NCI-H2196 (cell line): ENCODE results near the gene COX14.
"Not testable (repeated sequence)": the region's sequence is repeated elsewhere in the genome, so short reads cannot be mapped to it uniquely, and the experiment has no call there.

ENCODE experiments used
- DNase-seq: peaks from one replicate; lab custom pipeline; 2025; ENCODE audit not compliant: unreplicated experiment; lab: John Stamatoyannopoulos, UW

The COX14 gene

DNA sequence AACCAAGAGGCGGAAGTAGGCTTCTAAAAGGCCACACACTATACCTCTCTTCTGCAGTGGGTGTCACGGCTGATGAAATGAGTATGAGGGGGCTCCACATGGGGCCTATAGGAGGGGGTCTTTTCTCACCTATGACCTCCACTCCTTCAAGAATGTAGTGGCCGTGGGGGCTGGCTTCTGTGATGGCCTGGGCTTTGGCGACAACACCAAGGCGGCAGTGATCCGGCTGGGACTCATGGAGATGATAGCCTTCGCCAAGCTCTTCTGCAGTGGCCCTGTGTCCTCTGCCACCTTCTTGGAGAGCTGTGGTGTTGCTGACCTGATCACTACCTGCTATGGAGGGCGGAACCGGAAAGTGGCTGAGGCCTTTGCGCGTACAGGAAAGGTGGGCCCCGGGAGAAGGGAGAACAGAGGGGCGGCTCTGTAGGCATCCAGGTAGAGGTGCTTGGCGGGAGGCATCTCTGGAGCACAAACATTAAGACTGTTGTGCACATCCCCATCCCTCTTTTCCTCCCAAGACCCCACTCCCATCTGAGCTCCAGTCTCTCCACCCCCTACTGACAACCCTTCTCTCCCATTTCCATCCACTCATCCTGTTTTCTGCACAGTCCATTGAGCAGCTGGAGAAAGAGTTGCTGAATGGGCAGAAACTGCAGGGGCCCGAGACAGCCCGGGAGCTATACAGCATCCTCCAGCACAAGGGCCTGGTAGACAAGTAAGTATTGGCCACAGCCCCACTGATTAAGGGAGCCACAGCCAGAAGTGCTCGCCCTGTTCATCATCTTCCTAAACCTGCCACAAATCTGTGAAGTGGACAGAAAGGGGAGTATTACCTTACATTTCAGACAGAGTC, 4.4 kb upstream of the COX14 start:
- DNase-seq = no peak

DNA sequence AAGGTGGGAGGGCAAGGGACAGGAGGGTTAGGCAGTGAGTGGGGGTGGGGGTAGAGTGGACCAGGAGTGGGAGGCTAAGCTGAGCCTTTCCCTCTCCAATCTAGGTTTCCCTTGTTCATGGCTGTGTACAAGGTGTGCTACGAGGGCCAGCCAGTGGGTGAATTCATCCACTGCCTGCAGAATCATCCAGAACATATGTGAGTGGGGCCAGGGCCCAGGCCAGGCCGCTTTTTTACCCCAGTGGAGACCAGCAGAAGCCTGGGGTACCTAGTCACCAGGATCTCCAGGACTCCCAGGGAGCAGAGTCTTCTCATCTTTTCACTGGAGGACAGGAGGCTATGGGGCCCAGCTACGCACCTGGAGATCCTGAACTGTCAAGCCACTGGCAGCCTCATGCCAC, 2.7 kb upstream of the COX14 start:
- DNase-seq = no peak

DNA sequence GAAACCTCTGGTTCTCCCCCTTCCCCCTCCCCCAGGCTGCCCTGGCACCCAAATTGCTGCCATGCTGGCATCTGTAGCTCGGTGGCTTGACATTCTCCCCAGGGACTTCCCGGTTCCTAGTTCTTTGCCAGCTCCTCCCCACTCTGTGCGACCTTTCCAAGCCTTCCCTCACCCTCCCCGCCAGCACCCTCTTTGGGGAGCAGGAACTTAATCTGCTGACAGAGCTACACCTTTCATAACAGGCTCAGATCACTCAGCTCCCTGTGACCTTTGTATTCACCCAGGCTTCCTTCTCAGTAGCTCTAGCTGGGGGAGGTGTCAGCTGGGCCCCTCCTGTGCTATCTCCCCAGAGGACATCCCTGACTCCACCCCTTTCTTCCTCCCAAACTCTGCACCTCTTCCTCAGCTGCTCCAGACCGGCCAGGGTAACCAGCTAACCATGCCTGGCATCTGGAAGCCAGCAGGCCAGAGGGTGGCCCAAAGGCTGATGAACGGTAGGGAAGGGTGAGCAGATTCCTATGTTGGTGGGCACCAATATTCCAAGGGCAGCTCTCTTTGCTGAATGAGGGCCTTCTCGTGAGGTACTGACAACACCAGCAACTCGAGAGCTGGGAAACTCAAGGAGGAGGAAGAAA, 1.8 kb upstream of the COX14 start:
- no peak for DNase-seq

DNA sequence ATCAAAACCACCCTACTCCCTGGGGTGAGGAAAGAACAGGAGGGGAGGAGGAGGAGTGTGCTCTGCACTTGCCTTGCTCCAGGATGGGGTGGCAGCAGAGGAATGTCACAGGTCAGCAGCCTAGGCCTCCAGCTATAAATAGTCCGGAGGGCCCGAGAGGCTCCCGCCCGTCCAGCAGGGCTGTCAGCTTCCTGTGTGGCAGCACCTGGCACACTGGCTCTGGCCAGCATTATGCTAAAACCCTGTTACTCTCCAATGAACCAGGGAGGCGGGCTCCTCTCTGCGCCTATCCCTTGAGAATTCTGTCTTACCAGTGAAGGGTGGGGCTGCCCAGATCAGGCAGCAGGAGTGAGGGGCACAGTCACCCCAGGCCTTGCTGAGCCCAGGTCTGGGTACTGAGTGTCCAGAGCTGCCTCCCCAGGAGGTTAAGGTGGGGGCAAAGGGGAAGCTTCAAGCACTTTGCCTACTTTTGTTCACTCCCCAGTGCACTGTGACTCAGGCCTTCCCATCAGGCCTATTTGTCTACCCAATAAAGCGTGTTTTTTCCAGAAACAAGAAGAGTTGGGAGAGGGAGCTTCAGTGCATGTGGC, 1.2 kb upstream of the COX14 start:
- DNase-seq = peak; percentile 68

DNA sequence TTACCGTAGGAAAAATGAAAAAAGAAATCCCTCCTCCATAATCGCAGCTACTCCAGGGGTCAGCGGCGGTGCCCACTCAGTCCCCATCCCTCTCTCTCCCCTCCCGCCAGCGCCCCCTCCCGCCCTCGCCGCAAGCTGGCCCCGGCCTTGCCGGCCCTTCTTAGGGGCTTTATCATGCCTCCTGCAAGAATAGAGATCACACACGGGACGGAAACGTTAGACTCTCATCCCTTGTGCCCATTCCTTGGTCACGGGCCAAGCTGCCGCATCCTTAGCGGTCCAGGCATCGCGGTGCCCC, 692 bp upstream of the COX14 start:
- no peak for DNase-seq

DNA sequence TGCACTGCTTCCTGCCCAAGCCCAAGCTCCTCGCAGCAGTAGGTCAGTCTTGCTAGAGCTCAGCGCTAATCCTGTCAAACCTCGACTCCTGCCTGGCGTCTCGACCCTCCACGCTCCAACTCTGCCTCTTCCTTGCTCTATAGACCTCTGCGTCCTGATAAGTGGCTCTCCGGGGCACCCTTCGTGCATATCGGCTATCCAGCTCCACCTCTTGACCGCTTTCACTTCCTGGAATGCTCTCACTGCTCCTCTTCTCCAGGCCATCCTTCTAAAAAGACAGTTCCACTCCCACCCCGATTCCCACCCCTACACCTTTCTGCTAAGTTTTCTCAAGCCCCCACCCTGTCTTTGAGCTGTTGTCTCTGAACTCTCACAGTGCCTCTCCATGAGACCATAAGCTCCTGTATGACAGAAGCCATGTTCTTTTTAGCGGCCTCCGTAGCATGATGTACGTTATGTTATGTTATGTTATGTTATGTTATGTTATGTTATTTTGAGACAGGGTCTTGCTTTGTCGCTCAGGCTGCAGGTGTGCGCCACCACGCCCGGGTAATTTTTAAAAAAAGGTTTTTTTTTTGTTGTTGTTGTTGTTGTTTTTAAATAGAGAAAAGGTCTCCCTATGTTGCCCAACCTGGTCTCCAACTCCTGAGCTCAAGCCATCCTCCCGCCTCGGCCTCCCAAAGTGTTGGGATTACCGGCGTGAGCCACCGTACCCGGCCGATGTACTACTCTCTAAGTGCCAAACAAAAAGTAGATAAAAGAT, 601 bp downstream of the COX14 start:
- DNase-seq = peak; percentile 56

DNA sequence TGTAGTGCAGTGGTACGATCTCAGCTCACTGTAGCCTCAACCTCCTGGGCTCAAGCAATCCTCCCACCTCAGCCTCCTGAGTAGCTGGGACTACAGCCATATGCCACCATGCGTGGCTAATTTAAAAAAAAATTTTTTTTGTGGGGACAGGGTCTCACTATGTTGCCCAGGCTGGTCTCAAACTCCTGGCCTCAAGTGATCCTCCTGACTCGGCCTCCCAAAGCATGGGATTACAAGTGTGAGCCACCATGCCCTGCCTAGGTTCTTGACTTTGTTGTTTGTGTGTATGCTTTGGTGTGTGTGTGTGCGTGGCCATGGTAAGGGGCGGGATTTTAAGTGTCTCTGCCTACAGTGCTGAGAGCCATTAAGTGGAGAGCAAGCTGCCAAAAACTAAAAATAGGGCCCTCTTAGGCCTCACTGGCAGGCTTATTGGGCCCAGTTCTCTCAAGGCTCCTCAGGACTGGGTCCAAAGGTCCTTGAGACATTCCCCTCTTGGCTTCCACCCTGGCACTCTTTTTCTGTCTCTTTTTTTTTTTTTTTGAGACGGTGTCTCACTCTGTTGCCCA, 5.1 kb downstream of the COX14 start:
- DNase-seq = no peak

DNA sequence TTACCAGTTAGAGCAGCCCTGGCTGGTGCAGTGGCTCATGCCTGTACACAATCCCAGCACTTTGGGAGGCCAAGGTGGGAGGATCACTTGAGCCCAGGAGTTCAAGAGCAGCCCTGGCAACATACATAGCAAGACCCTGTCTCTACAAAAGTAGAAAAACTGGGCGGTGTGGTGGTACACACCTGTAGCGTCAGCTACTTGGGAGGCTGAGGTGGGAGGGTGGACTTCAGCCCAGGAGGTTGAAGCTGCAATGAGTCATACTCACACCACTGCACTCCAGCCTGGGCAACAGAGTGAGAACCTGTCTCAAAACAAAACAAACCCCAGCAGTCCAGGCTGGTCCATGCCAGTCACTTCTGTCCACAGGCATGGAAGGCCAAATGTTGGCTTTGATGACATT, 7.4 kb downstream of the COX14 start:
- DNase-seq = no peak

DNA sequence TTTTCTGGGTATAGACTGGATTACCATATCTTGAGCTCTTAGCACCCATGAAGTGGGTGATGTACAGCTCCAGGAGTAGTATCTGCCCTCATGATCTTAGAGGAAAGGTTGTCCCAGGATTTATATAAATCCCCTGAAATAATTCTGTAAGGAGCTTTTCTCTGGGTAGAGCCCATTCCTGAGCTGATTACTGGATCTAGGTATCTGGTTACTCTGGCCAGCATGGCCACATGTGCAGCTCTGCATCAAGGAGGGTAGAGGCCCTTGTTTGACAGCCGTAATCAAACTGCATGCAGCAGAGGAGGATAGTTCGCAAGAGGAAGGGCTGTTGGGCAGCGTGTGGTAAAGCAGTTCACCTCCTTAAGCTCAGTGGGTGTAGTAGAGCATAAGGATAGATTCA, 8.5 kb downstream of the COX14 start:
- no peak for DNase-seq

DNA sequence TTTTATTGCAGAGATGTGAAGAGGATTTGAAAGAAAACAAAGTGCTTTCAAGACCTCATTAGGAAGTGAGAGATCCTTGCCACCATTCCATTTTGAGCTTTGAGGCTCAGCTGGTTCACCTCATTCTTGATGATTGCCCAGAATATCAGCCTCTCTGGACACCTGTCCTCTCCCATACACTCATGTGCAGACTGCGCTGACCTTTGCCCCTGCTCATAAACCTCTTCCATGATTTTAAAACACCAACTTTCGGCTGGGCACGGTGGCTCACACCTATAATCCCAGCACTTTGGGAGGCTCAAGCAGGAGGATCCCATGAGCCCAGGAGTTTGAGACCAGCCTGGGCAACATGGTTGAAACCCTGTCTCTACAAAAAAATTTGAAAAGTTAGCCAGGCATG, 8.9 kb downstream of the COX14 start:
- DNase-seq = no peak

DNA sequence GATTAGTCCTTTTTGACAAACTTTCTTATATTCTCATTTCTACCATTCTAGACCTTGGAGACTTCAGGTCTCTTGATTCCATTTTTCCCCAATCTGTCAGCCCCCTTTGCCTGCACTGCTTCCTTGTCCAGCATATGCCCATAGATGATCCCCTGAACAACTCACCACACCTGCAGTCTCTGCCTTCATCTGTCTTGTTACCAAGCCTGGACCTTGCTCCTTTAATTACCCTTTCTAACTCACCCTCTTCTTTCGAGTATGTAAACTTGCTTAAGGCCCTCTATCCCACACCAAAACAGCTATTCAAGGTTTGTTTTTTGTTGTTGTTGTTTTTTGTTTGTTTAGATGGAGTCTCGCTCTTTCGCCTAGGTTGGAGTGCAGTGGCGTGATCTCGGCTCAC, 9.6 kb downstream of the COX14 start:
- DNase-seq = no peak

DNA sequence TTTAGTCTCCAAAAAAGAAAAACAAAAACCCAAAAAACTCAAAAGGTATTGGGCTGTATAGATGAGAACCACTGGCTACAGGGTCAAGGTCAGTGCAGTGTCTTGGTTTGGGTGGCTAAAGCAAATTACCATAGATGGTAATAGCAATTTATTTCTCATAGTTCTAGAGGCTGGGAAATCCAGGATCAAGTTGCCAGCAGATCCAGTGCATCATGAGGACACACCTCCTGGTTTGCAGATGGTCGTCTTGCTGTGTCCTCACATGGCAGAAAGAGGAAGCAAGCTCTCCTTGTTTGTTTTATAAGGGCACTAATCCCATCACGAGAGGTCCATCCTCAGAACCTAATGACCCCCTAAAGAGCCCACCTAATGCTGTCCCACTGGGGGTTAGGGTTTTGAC, 11.2 kb downstream of the COX14 start:
- DNase-seq = no peak

DNA sequence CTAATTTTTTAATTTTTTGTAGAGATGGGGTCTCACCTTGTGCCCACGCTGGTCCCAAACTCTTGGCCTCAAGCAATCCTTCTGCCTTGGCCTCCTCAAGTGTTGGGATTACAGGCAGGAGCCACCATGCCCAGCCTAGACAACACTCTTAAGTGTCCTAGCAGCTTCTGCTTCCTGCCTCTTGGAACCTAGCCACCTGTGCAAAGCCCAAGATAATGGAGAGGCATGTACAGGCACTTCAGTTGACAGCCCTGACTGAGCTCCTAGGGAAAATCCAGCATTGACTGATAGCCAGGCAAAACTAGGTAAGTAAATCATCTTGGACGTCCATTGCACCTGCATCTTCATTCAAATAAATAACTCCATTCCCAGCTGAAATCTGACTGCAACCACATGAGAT, 15.5 kb downstream of the COX14 start:
- DNase-seq = peak; percentile 60

DNA sequence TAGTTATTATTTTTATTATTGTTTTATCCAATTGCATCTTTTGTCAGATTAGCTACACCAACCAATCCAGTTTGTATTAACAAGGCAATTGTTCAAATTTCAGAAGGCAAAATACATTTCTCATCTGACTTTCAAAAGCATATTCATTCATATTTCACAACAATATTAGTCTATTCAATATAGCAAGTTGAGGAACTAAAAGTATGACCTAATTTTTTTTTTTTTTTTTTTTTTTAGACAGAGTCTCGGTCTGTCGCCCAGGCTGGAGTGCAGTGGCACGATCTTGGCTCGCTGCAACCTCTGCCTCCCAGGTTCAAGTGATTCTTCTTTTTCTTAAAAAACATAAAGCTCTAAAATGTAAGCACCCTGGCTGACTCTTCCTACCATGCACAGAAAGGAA, 17.3 kb downstream of the COX14 start:
- no peak for DNase-seq

DNA sequence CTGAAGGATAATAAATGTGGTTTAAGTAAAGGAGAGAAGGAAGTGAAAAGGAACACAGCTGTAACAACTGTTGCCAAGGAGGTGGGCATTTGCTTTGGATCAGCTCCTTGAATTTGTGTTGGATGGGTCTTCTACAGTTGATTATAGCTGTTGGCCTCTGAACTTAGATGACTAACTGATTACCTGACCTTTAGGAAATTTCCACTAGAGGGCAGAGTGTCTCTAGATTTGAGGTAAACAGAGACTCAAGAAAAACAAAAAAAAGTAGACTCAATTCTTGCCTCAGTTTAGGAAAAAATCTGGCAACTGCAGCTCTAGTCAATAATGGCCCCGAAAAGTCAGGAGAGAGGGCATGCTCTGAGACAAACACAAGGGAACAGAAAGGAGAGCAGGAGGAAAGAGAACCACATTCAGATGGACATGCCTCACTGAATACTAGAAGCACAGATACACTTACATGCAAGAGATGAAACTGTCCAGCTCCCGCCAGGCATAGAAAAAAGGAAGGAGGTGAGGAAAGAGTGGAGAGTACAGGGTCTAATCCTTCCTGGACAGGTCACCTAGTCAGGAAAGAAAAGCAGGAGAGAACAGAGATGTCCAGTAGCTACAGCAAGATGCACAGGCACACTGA, 20.6 kb downstream of the COX14 start:
- peak; percentile 57 for DNase-seq

DNA sequence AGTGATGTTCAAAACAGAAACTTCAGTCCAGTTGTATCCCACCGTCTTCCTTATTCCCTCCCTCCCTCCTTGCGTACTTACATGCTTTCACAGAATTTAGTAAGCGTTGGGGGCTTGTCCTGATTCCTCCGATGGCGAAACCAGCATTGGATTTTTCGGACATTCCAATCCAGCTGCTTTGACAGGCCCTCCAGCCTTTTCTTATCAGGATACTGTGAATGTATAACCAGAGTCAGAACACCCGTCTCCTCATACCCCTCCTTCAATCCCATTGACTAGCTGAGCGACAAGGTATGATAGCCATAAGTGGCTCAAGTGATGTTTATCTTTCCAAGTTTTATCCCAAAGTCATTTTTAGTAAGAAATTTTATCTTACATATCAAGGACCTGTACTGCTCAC, 31.0 kb downstream of the COX14 start:
- no peak for DNase-seq

DNA sequence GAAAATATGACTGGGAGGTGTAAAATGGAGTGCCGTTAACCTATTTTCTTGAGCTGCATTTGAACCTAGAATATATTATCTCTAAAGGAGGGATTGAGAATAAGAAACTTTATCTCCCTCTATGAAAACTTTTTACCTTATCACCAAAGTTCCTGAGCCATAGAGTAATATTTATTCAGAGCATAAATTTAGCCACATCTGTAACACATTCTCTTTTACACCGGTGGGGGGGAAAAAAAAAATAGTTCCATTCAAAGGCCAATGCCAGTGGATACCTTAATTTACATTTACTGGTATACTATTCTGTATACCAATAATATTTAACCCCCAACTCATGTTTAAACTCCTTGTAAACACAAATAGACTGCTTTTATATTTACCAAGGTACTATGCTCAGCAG, 33.4 kb downstream of the COX14 start:
- no peak for DNase-seq

DNA sequence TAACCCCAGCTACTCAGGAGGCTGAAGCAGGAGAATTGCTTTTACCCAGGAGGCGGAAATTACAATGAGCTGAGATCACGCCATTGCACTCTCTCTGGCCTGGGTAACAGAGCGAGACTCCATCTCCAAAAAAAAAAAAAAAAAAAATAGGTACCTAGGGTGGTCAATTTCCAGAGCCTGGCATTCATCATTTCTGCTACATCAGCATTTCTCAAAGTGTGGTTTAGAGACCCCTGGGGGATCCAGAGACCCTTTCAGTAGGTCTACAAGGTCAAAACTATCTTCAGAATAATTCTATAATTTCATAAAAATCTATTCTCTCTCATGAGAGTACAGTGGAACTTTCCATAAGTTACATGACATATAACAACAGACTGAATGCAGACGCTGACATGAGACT, 35.2 kb downstream of the COX14 start:
- DNase-seq = no peak

DNA sequence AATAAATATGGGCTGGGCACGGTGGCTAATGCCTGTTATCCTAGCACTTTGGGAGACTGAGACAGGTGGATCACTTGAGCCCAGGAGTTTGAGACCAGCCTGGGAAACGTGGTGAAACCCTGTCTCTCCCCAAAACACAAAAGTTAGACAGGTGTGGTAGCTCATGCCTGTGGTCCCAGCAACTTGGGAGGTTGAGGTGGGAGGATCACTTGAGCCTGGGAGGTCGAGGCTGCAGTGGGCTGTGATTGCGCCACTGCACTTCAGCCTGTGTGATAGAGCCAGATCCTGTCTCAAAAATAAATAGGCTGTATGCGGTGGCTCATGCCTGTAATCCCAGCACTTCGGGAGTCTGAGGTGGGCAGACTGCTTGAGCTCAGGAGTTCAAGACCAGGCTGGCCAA, 36.0 kb downstream of the COX14 start:
- not testable (repeated sequence) for DNase-seq

DNA sequence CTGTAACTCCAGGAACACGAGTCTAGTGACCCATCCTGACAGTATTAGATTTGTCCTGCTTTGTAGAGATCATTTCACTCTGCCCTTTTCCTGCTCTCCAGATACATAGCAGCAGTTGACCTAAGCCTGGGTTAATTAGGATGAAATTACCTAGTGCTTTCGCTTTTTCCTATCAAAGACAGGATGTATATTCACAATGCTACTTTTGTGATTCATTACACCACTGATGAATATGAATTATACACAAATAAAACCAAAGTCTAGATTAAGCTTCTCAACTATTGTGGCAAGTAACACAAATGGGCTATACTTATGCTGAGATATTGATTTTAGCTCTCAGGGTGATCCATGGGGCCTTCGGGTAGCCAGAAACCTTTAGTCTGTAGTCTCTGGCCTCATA, 37.3 kb downstream of the COX14 start:
- DNase-seq = no peak

DNA sequence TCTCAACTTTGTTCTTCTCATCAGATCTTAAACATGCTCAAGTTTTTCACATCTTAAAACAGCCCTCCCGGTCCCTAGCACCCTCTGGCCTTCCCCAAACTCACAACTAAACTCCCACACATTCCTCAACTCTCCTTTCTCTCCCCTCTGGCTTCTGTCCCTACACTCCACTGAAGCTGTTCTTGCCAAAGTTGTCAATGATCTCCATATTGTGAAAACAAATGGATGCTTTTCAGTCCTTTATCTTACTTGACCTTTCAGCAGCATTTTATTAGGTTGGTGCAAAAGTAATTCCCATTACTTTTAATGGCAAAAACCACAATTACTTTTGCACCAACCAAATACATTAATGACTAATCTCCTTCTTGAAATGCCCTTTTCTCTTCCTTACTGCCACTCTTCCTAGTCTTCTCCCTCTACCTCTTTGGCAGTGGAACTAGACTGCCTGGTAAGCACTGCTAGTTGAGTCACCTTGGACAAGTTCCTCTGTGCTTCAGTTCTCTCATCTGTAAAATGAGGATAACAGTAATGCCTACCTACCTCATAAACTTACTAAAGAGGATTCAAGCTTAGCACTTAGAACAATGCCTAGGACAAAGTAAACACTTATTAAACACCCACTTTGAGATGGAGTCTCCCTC, 39.1 kb downstream of the COX14 start:
- no peak for DNase-seq
